GM21528 (cell line): ENCODE data around the gene MS4A7.
"Not testable (repeated sequence)": the region's sequence is repeated elsewhere in the genome, so short reads cannot be mapped to it uniquely, and the experiment has no call there.

Experiments used
- ATAC-seq: cut with Tn5 transposase; IDR thresholded peaks from one replicate; pipeline ENCODE4 v1.9.1; 2021; ENCODE audit warnings: mild to moderate bottlenecking, moderate library complexity; ENCODE audit not compliant: unreplicated experiment, low FRiP score

MS4A7 gene, protein sequence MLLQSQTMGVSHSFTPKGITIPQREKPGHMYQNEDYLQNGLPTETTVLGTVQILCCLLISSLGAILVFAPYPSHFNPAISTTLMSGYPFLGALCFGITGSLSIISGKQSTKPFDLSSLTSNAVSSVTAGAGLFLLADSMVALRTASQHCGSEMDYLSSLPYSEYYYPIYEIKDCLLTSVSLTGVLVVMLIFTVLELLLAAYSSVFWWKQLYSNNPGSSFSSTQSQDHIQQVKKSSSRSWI

DNA sequence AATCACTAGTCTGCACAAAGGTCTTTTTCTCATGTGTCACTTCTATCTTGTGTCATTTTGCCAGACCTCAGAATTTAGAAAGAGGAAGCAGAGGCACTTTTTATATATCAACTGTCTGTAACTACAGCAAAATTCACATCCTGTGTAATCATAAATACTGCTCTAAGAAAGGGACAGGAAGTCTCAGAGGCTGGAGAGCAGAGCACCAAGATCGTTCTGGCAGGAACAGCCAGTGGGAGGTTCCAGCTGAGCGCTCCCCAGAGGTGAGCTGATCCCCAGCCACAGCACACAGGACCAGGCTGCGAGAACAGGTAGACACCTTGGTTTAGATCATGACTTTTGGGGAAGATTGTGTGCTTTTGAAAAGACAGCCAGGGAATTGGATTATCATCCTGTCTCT lies at the start of gene MS4A7:
Gene MS4A7, plus strand, starts transcription at position 179 of the 400 bp plus-strand sequence. CDS start 4,610 bp downstream, outside the sequence.
- peak; percentile 84 for ATAC-seq

DNA sequence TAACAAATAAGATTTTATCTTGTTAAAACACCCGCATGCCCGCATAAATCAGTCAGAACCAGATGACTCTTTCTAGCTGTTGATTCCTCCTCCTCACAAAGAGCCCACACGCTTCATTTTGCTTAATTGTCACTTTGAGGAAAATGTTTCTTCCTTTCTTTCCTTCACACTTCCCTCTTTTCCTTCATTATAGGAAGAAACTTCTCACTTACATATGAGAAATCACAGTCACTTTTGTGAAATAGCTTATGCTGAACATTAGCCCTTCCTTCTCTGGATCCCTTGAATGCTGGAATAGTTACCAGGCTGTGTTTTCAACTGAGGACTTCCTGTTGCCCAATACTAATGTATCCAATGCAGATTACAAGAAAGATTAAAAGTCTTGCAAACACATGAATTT lies 45.5 kb upstream of the MS4A7 start:
- no peak for ATAC-seq

DNA sequence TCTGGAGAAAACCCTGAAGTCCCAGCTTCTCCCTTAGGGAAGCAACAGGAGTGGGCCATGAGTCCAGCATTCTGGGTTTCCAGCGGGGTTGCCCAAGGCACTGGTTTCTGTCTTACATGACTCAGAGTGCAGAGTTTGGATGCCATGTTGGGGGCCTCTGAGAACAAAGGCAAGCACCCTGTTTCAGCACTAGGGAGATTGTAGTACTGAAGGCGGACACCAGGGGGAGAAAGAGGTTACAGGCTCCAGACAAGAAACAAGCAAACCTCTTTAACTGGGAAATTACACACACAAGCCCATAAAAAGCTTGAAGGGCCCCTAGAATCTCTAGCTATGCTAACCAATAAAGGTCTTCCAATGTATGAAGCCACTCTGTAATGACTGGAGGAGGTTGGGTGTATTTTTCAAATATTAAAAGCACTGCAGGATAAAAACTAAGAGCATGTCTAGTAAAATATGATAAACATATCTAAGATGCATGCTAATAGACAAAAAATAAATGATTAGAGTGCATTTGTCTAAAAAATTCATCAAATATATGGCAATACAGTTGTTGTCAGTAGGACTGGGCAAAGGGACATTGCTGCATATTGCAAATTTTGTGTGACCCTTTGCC lies 44.2 kb upstream of the MS4A7 start:
- ATAC-seq: peak; percentile 54

DNA sequence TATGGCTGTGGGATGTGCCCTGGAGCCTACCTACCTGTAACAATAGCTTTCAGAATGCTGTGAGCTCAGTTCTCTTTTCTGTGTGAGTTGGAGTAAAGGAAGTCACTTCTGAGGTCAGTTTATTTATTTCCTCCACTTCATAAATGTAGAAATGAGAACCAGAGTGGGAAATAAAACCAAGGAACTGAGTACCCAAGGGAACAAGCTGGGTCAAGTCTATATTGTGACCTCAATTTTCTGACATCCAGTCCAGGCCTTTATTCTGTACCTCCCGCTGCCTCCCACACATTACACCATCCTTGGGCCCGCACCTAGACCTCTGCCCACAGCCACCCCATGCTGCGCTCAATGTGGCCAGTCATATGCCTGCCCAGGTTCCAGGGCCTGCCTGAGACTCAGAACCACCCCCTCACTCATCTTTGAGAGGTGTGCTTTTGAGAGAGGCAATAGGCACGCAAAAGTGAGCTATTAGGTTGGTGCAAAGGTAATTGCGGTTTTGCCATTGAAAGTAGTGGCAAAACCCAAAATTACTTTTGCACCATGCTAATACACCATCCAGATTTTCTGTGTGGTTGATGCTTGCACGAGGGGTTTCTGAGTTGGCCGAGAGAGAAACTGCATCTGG lies 41.5 kb upstream of the MS4A7 start:
- ATAC-seq: no peak

DNA sequence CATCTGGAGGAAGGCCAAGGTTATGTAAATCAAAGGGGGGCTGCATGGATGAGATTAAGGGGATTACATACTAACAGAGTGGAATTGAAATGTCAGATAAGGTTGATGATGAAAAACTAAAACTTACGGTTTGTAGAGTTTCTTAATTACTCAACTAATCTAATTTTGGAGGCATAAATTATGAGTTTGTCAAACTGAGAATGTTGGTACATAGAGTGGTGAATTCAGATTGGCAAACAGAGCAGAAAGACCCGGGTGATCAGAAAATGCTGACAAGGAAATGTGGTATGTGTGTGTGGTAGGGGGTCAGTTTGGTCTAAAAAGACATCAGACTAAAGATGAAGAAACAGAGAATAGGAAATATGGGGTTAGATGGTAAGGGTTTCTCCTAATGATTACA lies 40.3 kb upstream of the MS4A7 start:
- no peak for ATAC-seq

DNA sequence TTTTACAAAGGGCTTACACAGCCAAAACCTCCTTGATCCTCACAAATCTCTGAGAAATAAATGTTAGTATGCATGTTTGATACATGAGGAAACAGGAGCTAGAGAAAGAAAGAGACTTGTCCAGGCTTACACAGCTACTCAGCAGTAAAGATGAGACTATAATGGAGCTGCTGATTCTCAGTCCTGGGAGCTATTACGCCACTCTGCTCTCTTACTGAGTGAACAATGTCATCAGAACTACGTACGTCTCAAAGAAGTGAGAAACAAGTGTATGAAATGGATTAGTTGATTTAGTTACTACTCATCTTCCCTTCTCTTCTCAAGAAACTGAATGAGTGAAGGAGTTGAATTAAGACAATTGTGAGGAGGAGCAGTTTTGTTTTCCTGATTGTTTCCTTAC lies 39.0 kb upstream of the MS4A7 start:
- no peak for ATAC-seq

DNA sequence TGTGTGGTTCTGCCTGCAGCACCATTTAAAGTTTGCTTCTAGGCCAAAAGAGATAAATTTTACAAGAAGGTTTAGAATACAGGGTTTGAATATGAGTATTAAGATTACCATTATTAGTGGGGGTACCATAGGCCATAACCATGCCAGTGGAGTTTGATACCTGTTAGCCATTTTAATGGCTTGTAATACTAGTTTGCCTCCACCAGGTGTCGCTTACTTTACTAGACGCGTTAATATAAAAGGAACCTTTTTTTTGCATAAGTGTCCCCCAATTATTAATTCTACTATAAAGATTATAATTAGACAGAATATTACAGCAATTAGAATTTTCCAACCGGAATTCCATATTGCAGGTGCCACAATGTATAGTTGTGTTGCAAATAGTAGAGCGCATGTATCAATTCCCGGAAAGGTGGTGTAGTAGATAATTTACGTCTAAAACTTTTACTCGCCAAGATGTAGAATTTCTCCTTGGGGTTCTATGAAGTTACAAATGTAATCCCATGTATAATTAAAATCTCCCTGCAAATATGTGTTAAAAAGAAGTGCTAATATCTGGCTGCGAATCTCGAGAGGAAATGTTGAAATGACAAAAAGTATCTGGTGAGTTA lies 35.1 kb upstream of the MS4A7 start:
- ATAC-seq: no peak

DNA sequence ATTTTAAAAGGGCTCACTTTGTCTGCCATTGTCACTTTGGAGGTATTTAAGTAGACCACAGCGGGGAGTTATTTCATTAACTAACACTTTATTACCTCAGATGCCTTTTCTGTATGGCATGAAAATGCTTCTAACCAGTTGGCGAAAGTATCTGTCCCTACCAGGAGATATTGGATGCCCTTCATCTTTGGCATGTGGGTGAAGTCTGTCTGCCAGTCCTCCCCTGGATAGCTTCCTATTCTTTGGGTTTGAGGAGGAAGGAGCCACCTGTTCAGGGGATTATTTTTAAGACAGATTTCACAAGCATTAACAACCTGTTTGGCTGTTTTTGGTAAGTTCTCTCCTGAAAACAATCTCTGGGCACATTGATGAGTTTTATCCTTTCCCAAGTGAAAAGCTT lies 34.2 kb upstream of the MS4A7 start:
- ATAC-seq: no peak

DNA sequence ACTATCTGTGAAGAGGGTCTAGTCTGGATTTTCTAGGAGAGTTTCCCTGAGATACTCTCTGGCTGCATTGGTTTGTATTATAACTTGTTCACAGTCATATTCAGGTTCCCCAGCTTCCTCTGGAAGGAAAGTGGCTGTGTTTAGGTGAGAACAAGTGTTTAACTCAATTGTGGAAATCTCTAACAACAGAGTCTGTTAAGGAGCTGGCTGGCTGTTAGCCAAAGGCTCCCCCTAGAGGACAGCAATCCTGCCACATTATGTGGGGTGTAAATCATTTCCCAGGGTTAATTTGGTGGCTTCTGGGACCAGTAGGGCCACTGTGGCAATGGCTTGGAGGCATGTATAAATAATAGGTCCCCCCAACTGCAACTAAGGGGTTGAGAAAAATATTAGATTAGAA lies 32.8 kb upstream of the MS4A7 start:
- ATAC-seq: no peak

DNA sequence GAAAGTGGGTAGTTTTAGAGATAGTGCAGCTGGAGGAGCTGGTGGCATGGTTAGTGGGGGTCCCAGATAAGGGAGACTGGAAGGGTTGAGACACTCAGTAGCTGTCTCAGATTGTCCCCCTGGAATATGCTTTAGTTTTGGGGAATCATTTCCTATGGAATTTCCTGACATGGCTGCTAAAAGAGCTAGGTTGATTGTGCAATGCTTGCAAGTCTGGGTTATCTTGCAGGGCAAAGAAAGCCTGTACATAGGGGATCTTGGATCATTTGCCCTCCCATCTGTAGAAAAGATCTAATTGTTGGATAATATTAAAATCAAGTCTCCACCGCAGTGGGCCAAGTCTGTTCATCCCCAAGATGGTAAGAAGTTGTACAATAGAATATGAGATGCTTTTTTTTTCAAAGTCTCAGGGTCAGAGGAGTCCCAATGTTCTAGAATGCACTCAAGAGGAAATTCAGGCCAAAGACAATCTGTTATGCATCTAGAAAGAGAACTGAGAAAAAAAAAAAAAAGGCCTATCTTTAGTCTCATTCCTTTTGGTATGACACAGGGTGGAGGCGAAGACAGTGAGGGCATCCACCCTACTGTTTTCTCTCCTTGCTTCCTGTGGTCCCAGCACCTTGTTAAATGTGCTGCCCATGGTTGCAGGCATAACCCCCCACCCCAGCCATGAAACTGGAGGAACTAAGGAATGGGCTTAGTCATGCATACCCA lies 31.1 kb upstream of the MS4A7 start:
- peak; percentile 57 for ATAC-seq

DNA sequence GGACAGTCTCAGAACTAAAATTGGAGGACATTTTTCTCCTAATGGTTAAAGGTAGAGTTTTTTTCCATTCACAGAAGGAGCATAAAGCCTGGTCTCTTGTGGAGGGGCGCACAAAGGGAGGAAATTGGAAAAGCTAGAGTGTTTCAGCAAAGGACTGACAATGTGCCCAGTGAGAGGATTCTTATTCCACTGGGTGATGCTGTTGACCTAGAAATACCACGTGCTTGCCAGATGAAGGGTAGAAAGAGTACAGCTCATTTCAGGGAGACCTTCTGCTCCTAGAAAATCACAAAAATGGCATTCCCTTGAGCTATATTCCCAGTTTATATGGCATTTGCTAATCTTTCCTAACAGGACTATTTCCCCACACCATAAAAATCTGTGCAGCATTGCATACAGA lies 30.2 kb upstream of the MS4A7 start:
- ATAC-seq: no peak

DNA sequence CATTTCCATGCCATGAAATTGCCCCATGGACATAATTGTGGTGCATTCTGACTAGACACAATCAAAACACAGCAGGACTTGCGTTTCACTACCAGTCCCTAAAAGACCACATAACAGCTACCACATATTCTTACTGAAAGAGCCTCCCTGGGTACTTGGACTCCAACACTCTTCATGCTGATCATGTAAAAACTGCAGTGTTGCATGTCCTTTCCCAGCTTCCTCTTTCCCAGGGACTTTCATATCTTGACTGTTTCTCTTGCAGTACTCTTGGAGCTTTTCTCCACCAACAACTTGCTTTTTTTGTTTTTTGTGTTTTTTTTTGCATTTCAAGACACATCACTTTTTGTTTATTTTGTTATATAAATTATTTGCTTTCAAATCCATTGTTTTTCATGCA lies 28.3 kb upstream of the MS4A7 start:
- ATAC-seq: no peak

DNA sequence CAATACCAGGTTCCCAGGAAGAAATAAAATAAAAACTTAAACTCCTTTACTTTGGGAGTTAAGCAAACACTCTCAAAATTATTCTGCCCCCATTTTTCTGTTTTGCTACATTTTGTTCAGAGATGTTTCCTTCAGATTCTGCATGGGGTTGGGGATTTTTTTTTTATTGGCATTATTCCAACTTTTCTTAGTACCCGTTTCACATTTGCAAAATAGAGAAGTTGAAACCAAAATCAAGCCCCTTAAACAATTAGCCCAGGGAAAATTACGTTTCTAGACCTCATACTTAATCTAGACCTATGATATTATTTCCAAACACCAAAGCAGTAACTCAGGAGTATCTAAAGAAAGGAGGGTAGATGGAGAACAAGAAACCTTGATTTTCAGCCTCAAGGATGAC lies 20.6 kb upstream of the MS4A7 start:
- no peak for ATAC-seq

DNA sequence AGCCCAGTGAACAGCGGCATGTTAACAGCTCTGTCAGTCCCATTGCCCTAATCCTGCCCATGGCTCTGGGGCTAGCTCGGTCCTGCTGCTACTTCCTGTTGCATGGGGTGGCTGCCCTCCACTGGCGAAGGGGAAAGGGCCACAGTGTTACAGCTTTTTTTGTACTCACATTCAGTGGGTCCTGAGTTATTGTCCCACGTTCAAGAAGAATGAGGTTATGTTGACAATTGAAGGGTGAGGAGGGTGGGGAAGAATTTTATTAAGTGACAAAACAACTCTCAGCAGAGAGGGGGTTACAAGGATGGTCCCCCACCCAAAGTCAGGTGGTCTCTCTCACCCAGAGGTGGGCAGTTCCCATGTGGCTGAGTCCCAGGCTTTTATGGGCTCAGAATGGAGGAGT lies 17.7 kb upstream of the MS4A7 start:
- ATAC-seq: no peak

DNA sequence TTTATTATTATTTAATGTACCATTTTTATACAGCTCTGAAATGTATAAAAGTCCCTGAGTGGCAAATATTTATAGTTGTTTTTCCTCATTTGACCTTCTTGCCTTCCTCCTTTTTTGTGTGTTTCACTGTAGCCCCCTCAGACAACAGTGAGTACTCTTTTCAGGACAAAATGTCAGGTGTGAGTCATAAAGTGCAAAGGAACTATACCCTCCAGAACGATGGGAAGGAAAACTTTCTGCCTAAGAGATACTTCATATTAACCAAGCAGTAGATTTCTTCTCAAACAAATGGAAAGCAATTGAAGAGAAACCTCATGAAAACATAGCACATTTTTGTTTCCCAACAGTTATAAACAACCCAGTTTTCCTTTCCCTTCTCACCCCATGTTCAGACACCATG lies 16.1 kb upstream of the MS4A7 start:
- no peak for ATAC-seq

DNA sequence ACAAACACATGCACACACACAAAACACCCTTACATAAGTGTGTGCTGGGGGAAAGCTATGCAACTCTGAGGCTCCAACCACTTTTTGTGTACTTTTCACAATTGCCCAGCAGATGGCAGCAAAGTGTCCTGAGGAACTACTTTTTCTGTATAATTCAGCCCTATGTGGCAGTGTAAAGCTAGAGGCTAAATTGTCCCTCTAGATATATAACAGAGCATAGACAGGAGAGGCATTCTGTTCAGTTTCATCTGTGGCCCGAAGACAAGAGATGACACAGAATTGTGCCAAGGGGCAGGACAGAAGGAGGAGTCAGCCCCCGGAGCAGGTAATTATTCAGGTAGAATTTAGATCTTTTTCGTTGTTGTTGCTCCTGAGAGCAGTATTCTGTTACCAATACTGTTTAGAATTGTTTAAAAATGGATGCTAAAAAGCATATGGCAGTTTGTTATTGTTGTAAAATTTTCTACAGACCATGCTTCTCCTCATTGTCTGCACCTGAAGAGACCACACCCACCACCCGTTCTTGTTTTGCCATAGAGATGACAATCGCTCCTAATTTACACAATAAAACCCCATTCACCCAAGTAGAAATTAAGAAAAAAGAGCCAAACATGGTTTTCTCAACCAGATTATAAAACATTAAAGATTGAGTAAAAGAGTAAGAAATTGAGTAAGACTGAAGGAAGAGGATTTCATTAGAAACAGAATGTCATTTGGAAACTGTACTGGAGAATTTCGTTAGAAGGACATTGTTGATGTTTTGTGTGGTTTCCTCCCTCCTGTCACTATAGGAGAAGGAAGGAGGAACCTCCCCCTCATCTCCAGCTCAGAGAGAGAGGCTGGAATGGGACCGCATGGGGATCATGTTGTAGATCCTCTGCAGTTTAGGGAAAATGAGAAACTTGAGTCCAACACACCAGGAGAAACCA lies 14.5 kb upstream of the MS4A7 start:
- ATAC-seq: peak; percentile 50

DNA sequence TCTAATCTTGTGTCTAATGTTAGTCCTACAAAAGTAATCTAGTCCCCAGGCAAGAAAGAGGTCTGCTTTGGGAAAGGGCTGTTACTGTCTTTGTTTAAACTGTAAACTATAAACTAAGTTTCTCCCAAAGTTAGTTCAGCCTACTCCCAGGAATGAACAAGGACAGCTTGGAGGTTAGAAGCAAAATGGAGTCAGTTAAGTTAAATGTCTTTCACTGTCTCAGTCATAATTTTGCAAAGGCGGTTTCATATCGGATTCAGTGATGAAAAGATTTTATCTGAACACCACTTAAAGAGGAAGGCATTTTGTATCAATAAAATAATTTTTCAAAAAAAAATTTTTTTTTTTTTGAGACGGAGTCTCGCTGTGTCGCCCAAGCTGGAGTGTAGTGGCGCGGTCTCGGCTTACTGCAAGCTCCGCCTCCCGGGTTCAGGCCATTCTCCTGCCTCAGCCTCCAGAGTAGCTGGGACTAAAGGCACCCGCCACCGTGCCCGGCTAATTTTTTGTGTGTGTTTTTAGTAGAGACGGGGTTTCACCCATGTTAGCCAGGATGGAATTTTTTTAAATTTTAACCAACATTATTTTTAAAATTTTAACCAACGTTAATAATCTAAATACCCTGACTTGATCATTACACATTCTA lies 11.9 kb upstream of the MS4A7 start:
- not testable (repeated sequence) for ATAC-seq

DNA sequence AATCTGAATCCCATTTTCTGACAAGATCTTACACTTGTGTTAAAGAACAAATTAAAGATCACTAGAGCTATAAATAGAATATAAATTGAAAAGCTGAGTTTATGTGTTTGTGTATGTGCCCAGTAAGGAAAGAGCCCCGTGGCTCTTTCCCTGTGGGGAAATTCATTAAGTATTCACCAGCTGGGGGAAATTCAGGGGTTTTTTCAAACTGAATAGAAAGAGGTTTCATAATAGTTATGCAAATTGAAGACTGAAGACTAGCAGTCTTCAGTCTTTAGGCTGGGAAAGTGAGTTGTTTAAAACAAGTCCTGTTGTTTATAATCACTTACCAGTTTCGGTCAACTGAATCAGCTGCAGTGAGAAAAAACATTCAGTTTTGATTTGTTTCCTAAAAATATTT lies 11.3 kb upstream of the MS4A7 start:
- peak; percentile 83 for ATAC-seq

DNA sequence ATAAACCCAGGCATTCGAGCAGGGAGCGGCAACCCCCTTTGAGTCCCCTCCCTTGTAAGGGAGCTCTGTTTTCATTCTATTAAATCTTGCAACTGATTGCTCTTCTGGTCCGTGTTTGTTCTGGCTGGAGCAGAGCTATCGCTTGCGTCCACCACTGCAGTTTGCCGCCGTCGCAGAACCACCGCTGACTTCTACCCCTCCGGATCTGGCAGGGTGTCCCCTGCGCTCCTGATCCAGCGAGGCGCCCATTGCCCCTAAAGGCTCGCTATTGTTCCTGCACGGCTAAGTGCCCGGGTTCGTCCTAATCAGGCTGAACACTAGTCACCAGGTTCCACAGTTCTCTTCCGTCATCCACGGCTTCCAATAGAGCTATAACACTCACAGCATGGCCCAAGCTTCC lies 10.4 kb upstream of the MS4A7 start:
- no peak for ATAC-seq
